ENCODE measurements around the gene SPOCK3. TPM values are rescaled to one million over a fixed set of nuclear protein-coding genes. Genes with fewer than 3 reads are reported as not detected.

SPOCK3 gene
- total and polyA plus RNA-seq, 2 of the 13 experiments (the other 11 are each of a cell fraction or from before 2014, with no cell fraction given), result not detected

- TF ChIP-seq ELF4 (CRISPR knock-in tag; IDR thresholded peaks at IDR 0.05; ENCODE audit: borderline replicate concordance) (no peak), HNRNPUL1 (IDR thresholded peaks at IDR 0.05; ENCODE audit: low read depth, low read length) (no peak), ZNF879 (CRISPR knock-in tag; IDR thresholded peaks at IDR 0.05) (no peak), JUNB (CRISPR knock-in tag; IDR thresholded peaks at IDR 0.05; ENCODE audit: borderline replicate concordance) (no peak), MXD1 (CRISPR knock-in tag; IDR thresholded peaks at IDR 0.05) (no peak), ZNF503 (CRISPR knock-in tag; IDR thresholded peaks at IDR 0.05) (no peak), ZNF224 (CRISPR knock-in tag; IDR thresholded peaks at IDR 0.05) (no peak), NONO (IDR thresholded peaks at IDR 0.05) (no peak), NONO (CRISPR knock-in tag; conservative IDR thresholded peaks at IDR 0.05) (0 out of 2 replicates have a peak, but pooled peaks have one; percentile 45), GTF2F1 (IDR thresholded peaks at IDR 0.05; ENCODE audit: low read length) (no peak), ZNF672 (CRISPR knock-in tag; IDR thresholded peaks at IDR 0.05) (no peak), SKI (IDR thresholded peaks at IDR 0.05; ENCODE audit: partially characterized antibody) (no peak), ZNF101 (CRISPR knock-in tag; IDR thresholded peaks at IDR 0.05; ENCODE audit: borderline replicate concordance, low read depth) (no peak), GZF1 (CRISPR knock-in tag; IDR thresholded peaks at IDR 0.05) (no peak), ZFP90 (CRISPR knock-in tag; IDR thresholded peaks at IDR 0.05; ENCODE audit: borderline replicate concordance) (no peak), NKX3-1 (CRISPR knock-in tag; IDR thresholded peaks at IDR 0.05) (no peak), ZNF12 (CRISPR knock-in tag; IDR thresholded peaks at IDR 0.05) (no peak), HOXA7 (CRISPR knock-in tag; IDR thresholded peaks at IDR 0.05) (no peak), NCOA5 (CRISPR knock-in tag; IDR thresholded peaks at IDR 0.05) (no peak), ZNF225 (CRISPR knock-in tag; IDR thresholded peaks at IDR 0.05) (no peak), MYNN (CRISPR knock-in tag; IDR thresholded peaks at IDR 0.05; ENCODE audit: low read depth) (no peak), ZNF773 (CRISPR knock-in tag; IDR thresholded peaks at IDR 0.05; ENCODE audit: borderline replicate concordance) (no peak), NFE2L2 (IDR thresholded peaks at IDR 0.05; ENCODE audit: low read length) (no peak), ZFP41 (CRISPR knock-in tag; IDR thresholded peaks at IDR 0.05; ENCODE audit: borderline replicate concordance) (no peak)
- TF ChIP-seq, protein P1, sequence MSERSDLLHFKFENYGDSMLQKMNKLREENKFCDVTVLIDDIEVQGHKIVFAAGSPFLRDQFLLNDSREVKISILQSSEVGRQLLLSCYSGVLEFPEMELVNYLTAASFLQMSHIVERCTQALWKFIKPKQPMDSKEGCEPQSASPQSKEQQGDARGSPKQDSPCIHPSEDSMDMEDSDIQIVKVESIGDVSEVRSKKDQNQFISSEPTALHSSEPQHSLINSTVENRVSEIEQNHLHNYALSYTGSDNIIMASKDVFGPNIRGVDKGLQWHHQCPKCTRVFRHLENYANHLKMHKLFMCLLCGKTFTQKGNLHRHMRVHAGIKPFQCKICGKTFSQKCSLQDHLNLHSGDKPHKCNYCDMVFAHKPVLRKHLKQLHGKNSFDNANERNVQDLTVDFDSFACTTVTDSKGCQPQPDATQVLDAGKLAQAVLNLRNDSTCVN (CRISPR knock-in tag; IDR thresholded peaks at IDR 0.05; ENCODE audit: borderline replicate concordance), result no peak
- TF ChIP-seq, protein P2, sequence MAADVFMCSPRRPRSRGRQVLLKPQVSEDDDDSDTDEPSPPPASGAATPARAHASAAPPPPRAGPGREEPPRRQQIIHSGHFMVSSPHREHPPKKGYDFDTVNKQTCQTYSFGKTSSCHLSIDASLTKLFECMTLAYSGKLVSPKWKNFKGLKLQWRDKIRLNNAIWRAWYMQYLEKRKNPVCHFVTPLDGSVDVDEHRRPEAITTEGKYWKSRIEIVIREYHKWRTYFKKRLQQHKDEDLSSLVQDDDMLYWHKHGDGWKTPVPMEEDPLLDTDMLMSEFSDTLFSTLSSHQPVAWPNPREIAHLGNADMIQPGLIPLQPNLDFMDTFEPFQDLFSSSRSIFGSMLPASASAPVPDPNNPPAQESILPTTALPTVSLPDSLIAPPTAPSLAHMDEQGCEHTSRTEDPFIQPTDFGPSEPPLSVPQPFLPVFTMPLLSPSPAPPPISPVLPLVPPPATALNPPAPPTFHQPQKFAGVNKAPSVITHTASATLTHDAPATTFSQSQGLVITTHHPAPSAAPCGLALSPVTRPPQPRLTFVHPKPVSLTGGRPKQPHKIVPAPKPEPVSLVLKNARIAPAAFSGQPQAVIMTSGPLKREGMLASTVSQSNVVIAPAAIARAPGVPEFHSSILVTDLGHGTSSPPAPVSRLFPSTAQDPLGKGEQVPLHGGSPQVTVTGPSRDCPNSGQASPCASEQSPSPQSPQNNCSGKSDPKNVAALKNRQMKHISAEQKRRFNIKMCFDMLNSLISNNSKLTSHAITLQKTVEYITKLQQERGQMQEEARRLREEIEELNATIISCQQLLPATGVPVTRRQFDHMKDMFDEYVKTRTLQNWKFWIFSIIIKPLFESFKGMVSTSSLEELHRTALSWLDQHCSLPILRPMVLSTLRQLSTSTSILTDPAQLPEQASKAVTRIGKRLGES (CRISPR knock-in tag; IDR thresholded peaks at IDR 0.05; ENCODE audit: borderline replicate concordance), result no peak
Observed at GRCh38 chr4:167176723-167177367, 57.4 kb downstream of the SPOCK3 start (continued).
